ENCODE results near the gene NCOR1.
A peak's percentile ranks its signal among the peaks of the same experiment; 100 is the strongest.
"Not testable (repeated sequence)": the region's sequence is repeated elsewhere in the genome, so short reads cannot be mapped to it uniquely, and the experiment has no call there.

Gene NCOR1

DNA sequence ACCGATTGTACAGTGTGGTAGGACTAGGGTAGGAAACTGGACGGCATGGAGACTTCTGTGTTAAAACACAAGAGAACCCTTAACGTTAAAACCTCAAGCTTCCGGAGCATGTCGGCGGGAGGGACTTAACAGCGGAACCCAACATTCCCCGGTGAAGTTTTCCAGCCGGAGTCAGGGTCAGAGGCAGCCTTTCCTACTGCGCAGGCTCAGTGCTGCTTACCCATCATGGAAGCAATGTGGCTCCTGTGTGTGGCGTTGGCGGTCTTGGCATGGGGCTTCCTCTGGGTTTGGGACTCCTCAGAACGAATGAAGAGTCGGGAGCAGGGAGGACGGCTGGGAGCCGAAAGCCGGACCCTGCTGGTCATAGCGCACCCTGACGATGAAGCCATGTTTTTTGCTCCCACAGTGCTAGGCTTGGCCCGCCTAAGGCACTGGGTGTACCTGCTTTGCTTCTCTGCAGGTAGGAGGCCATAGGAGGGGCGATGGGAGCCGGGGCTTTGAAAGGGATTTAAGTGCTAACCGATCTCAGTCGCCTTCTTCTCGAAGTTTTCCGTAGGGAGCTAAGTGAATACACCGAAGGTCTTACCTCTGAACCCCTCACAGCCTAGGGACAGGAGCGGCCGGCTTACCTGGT lies 1.8 kb upstream of the NCOR1 start, which contains the start of gene PIGL:
PIGL (plus strand) TSS at position 209 of the 634 bp plus-strand sequence; CDS start at position 226, 17 bp downstream.
- Histone ChIP-seq H3K9me3 (no peaks in the 10 kb centered on the region), H3K4me3 (ENCODE audit: low read depth, low read length) (peak within 1 kb of the TSS; percentile 88), H3K4me1 (no peaks in the 10 kb centered on the region), H3K27me3 (no peaks in the 10 kb centered on the region), H3K36me3 (0 out of 2 replicates have a peak, but pooled peaks cover 3% of the 10 kb centered on the region)
- peak; percentile 82 for DNase-seq
- TF ChIP-seq, protein P1, sequence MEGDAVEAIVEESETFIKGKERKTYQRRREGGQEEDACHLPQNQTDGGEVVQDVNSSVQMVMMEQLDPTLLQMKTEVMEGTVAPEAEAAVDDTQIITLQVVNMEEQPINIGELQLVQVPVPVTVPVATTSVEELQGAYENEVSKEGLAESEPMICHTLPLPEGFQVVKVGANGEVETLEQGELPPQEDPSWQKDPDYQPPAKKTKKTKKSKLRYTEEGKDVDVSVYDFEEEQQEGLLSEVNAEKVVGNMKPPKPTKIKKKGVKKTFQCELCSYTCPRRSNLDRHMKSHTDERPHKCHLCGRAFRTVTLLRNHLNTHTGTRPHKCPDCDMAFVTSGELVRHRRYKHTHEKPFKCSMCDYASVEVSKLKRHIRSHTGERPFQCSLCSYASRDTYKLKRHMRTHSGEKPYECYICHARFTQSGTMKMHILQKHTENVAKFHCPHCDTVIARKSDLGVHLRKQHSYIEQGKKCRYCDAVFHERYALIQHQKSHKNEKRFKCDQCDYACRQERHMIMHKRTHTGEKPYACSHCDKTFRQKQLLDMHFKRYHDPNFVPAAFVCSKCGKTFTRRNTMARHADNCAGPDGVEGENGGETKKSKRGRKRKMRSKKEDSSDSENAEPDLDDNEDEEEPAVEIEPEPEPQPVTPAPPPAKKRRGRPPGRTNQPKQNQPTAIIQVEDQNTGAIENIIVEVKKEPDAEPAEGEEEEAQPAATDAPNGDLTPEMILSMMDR (IDR thresholded peaks at IDR 0.05; ENCODE audit: low read depth, low read length): no peak

DNA sequence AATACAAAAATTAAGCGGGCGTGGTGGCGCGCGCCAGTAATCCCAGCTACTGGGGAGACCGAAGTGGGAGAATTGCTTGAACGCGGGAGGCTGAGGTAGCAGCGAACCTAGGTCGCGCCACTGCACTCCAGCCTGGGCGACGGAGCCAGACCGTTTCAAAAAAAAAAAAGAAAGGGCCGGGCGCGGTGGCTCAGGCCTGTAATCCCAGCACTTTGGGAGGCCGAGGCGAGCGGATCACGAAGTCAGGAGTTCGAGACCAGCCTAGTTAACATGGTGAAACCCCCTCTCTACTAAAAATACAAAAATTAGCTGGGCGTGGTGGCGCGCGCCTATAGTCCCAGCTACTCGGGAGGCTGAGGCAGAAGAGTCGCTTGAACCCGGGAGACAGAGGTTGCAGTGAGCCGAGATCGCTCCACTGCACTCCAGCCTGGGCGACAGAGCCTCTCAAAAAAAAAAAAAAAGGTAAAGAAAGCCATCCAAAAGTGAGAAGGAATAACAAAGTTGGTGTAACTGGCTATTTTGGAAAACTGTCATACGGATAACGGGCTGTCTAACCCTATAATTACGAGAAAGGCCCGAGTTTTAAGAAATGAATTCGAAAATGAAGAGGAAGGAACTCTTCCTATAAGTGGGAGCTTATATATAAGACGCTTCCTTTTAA lies 1.1 kb upstream of the NCOR1 start:
- DNase-seq: not testable (repeated sequence)

DNA sequence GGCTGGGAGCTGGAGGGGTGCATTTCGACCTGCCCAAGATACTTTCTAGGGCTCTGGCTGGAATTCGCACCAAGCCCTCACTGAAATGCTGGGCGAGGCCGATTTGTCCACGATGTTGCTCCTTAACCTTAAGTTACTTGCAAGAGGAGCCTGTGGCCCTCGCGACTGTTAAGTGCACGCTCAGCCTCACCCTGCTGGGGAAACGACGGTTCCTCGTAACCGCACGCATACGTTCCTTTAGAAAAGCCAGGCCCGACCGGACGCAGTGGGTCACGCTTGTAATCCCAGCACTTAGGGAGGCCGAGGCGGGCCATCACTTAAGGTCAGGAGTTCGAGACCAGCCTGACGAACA lies 607 bp upstream of the NCOR1 start:
- H3K36me3 ChIP-seq: 0 out of 2 replicates have a peak, but pooled peaks cover 3% of the 10 kb centered on the region
- TF ChIP-seq, protein P1 (IDR thresholded peaks at IDR 0.05; ENCODE audit: low read depth, low read length): no peak
- H3K4me1 ChIP-seq: no peaks in the 10 kb centered on the region
- H3K9me3 ChIP-seq: no peaks in the 10 kb centered on the region
- DNase-seq: no peak
- H3K27me3 ChIP-seq: no peaks in the 10 kb centered on the region
- H3K4me3 ChIP-seq (ENCODE audit: low read depth, low read length): peak overlapping the region; percentile 85

More for the DNA sequence above, 1.1 kb upstream of the NCOR1 start:
- H3K27me3 ChIP-seq, H3K4me1 ChIP-seq, H3K9me3 ChIP-seq, H3K36me3 ChIP-seq: not testable (repeated sequence)
- peak overlapping the region; percentile 88 for H3K4me3 ChIP-seq (ENCODE audit: low read depth, low read length)

DNA sequence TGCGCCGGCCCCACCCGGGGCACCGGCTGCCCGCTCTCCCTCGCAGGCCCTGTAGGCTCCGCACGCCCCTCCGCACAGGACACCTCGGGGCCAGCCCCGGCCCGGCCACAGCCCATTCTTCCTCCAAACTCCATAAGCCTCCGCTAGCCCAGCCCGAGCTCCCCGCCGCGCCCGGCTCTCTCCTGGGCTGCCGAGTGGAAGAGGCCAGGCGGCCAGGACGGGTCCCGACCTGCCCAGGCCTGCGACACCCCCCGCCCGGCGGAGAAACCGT lies 397 bp downstream of the NCOR1 start:
- peak; percentile 35 for DNase-seq
- TF ChIP-seq, protein P1 (IDR thresholded peaks at IDR 0.05; ENCODE audit: low read depth, low read length): no peak

DNA sequence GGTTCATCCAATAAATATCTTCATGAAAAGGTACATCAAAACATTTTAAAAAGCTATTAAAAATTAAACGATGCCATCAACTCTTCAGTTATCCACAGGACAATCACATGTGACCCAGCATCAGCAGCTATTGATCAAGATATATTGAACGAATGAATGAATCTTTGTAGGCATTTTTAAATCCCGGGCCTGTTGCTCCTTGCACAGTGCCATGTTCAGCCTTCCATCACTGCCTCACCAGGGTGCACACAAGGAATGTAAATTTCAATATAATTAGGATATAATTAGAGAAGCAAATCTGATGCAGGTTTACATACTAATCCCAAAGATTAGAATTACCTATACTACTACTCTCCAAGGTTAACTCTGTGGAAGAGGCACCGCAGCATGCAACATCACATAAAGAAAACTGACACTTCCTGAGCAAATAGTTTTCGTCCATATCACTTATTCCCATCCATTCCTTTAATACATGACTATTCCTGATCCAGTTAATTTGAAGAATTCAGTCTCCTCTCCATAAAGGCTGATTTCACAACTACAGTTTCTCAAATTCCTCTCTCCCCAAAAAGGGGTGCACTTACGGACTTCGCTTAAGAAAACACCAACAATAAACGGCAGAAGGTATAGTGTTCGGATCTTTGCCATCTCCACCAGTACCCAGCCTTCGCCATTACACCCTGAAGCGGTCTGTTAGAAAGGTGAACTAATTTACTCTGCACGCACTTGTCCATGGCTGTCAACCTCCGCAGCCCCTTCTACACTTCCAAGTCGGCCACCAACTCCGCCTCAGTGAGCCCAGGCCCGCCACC lies 938 bp downstream of the NCOR1 start:
- H3K4me1 ChIP-seq: no peaks in the 10 kb centered on the region
- DNase-seq: no peak
- TF ChIP-seq, protein P1 (IDR thresholded peaks at IDR 0.05; ENCODE audit: low read depth, low read length): no peak
- H3K9me3 ChIP-seq: no peaks in the 10 kb centered on the region
- peak overlapping the region; percentile 85 for H3K4me3 ChIP-seq (ENCODE audit: low read depth, low read length)
- 0 out of 2 replicates have a peak, but pooled peaks cover 3% of the 10 kb centered on the region for H3K36me3 ChIP-seq
- H3K27me3 ChIP-seq: no peaks in the 10 kb centered on the region

More for the DNA sequence above, 397 bp downstream of the NCOR1 start:
- H3K4me1 ChIP-seq: no peaks in the 10 kb centered on the region
- no peaks in the 10 kb centered on the region for H3K9me3 ChIP-seq
- H3K4me3 ChIP-seq (ENCODE audit: low read depth, low read length): peak overlapping the region; percentile 85
- H3K36me3 ChIP-seq: 0 out of 2 replicates have a peak, but pooled peaks cover 3% of the 10 kb centered on the region
- no peaks in the 10 kb centered on the region for H3K27me3 ChIP-seq

DNA sequence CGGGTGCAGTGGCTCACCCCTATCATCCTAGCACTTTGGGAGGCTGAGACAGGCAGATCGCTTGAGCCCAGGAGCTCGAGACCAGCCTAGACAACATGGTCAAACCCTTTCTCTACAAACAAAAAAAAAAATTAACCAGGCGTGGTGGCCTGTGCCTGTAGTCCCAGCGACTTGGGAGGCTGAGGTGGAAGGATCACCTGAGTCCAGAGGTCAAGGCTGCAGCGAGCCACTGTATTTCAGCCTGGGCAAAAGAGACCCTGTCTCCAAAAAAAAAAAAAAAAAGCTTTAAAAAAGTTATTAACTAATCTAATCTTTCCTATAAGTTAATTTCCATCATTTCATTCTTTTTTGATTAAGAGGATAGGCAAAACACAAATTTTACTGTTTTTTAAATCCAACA lies 2.5 kb downstream of the NCOR1 start:
- H3K4me1 ChIP-seq: no peaks in the 10 kb centered on the region
- H3K36me3 ChIP-seq: 0 out of 2 replicates have a peak, but pooled peaks cover 3% of the 10 kb centered on the region
- H3K27me3 ChIP-seq: no peaks in the 10 kb centered on the region
- no peak for DNase-seq
- H3K9me3 ChIP-seq: no peaks in the 10 kb centered on the region
- no peak overlapping the region for H3K4me3 ChIP-seq (ENCODE audit: low read depth, low read length)
- TF ChIP-seq, protein P1 (IDR thresholded peaks at IDR 0.05; ENCODE audit: low read depth, low read length): no peak
